Measurements from ENCODE around the gene HERC6.

DNA sequence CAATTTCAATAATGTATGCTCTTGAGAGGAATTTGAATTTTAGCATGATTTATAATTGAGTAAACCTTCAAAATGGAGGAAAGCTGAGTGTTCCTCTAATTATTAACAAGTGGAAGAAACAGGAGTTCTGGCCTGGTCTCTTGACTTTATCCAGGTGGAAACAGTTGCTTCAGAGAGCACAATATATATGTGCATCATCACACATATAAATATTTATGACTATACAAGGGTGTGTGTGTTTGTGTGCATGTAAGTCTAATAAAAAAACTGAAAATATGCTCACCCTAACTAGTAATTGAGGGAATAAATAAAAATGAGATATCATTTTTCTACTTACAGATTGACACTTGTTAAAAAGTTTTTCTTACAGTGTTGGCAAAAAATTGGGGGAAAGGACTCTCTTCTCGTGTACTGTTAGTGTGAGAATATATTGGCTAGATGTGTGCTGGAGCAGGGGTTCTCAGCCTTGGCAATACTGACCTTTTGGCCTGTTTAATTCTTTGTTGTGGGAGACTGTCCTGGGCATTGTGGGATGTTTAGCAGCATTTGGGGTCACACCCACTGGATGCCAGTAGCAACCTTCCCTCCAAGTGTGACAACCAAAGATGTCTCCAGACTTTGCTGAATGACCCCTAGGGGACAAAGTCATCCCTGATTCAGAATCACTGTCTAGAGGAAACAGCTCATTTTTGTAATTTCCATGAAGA is 57.5 kb downstream of the HERC6 start:
- TF ChIP-seq POLR2A (IDR thresholded peaks at IDR 0.05; ENCODE audit: low read length) (no peak), NFE2L2 (conservative IDR thresholded peaks at IDR 0.05; ENCODE audit: low read length) (no peak), CEBPB (IDR thresholded peaks at IDR 0.05) (no peak), CHD2 (IDR thresholded peaks at IDR 0.05; ENCODE audit: low read length, partially characterized antibody) (no peak), HOXA7 (CRISPR knock-in tag; IDR thresholded peaks at IDR 0.05) (no peak), RAD21 (conservative IDR thresholded peaks at IDR 0.05 in 1 of 2, IDR thresholded peaks at IDR 0.05 in 1 of 2) (no peak), KDM1A (IDR thresholded peaks at IDR 0.05; ENCODE audit: low read depth) (no peak)
- TF ChIP-seq, protein P1, sequence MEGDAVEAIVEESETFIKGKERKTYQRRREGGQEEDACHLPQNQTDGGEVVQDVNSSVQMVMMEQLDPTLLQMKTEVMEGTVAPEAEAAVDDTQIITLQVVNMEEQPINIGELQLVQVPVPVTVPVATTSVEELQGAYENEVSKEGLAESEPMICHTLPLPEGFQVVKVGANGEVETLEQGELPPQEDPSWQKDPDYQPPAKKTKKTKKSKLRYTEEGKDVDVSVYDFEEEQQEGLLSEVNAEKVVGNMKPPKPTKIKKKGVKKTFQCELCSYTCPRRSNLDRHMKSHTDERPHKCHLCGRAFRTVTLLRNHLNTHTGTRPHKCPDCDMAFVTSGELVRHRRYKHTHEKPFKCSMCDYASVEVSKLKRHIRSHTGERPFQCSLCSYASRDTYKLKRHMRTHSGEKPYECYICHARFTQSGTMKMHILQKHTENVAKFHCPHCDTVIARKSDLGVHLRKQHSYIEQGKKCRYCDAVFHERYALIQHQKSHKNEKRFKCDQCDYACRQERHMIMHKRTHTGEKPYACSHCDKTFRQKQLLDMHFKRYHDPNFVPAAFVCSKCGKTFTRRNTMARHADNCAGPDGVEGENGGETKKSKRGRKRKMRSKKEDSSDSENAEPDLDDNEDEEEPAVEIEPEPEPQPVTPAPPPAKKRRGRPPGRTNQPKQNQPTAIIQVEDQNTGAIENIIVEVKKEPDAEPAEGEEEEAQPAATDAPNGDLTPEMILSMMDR (IDR thresholded peaks at IDR 0.05), result no peak
- TF ChIP-seq, protein P2, sequence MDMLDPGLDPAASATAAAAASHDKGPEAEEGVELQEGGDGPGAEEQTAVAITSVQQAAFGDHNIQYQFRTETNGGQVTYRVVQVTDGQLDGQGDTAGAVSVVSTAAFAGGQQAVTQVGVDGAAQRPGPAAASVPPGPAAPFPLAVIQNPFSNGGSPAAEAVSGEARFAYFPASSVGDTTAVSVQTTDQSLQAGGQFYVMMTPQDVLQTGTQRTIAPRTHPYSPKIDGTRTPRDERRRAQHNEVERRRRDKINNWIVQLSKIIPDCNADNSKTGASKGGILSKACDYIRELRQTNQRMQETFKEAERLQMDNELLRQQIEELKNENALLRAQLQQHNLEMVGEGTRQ (IDR thresholded peaks at IDR 0.05), result no peak
- TF ChIP-seq, protein P3, sequence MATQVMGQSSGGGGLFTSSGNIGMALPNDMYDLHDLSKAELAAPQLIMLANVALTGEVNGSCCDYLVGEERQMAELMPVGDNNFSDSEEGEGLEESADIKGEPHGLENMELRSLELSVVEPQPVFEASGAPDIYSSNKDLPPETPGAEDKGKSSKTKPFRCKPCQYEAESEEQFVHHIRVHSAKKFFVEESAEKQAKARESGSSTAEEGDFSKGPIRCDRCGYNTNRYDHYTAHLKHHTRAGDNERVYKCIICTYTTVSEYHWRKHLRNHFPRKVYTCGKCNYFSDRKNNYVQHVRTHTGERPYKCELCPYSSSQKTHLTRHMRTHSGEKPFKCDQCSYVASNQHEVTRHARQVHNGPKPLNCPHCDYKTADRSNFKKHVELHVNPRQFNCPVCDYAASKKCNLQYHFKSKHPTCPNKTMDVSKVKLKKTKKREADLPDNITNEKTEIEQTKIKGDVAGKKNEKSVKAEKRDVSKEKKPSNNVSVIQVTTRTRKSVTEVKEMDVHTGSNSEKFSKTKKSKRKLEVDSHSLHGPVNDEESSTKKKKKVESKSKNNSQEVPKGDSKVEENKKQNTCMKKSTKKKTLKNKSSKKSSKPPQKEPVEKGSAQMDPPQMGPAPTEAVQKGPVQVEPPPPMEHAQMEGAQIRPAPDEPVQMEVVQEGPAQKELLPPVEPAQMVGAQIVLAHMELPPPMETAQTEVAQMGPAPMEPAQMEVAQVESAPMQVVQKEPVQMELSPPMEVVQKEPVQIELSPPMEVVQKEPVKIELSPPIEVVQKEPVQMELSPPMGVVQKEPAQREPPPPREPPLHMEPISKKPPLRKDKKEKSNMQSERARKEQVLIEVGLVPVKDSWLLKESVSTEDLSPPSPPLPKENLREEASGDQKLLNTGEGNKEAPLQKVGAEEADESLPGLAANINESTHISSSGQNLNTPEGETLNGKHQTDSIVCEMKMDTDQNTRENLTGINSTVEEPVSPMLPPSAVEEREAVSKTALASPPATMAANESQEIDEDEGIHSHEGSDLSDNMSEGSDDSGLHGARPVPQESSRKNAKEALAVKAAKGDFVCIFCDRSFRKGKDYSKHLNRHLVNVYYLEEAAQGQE (IDR thresholded peaks at IDR 0.05), result no peak

All from A549 (cell line).